ENCODE results near the gene YPEL2.

Gene YPEL2

DNA sequence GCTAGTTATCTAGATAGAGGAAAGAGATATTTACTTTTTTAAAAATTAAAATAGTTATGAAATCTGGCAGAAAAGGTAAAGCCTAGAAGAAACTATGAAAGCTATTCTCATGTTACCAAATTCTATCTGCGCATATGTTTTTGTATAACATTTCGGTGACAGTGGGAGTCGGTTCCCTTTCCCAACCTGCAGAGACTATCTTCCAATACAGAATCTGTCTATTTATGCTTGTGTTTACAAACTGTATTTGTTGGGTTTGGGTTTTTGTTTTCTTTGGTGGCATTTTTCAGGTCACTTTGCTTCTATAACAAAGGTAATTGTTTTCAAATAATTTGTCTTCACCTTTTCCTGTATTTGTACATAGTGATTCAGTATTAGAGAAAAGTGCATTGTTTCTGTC, 69.8 kb downstream of the YPEL2 start:
- no peak overlapping the region for H3K4me3 ChIP-seq (ENCODE audit: low read length)
- H3K9me2 ChIP-seq (replicated peaks; ENCODE audit: control insufficient read depth, low read length): no peaks in the 10 kb centered on the region
- no peaks in the 10 kb centered on the region for H3F3A ChIP-seq (ENCODE audit: control insufficient read depth, insufficient read depth)
- TF ChIP-seq, protein P1, sequence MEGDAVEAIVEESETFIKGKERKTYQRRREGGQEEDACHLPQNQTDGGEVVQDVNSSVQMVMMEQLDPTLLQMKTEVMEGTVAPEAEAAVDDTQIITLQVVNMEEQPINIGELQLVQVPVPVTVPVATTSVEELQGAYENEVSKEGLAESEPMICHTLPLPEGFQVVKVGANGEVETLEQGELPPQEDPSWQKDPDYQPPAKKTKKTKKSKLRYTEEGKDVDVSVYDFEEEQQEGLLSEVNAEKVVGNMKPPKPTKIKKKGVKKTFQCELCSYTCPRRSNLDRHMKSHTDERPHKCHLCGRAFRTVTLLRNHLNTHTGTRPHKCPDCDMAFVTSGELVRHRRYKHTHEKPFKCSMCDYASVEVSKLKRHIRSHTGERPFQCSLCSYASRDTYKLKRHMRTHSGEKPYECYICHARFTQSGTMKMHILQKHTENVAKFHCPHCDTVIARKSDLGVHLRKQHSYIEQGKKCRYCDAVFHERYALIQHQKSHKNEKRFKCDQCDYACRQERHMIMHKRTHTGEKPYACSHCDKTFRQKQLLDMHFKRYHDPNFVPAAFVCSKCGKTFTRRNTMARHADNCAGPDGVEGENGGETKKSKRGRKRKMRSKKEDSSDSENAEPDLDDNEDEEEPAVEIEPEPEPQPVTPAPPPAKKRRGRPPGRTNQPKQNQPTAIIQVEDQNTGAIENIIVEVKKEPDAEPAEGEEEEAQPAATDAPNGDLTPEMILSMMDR (IDR thresholded peaks at IDR 0.05; ENCODE audit: low read depth, low read length, poor library complexity, severe bottlenecking): no peak
- no peak for TF ChIP-seq EZH2phosphoT487 (IDR thresholded peaks at IDR 0.05; ENCODE audit: borderline replicate concordance, low read length)
- H3K4me1 ChIP-seq (ENCODE audit: control insufficient read depth, low read length): no peaks in the 10 kb centered on the region
- H3K4me2 ChIP-seq (ENCODE audit: low read length): no peak overlapping the region
- no peaks in the 10 kb centered on the region for H3K36me3 ChIP-seq (ENCODE audit: control insufficient read depth, low read length)
- no peaks in the 10 kb centered on the region for H3K9me3 ChIP-seq (ENCODE audit: control insufficient read depth, insufficient read depth, low read length)
- H3K27ac ChIP-seq (ENCODE audit: low read depth, low read length): no peak overlapping the region
- H4K20me1 ChIP-seq (ENCODE audit: control insufficient read depth, insufficient read depth, low read depth, low read length): no peaks in the 10 kb centered on the region
- no peaks in the 10 kb centered on the region for H3K79me2 ChIP-seq (ENCODE audit: control insufficient read depth, low read length)
- 0 out of 2 replicates have a peak, but pooled peaks cover 3% of the 10 kb centered on the region for H3K27me3 ChIP-seq (ENCODE audit: control insufficient read depth, low read length)

DNA sequence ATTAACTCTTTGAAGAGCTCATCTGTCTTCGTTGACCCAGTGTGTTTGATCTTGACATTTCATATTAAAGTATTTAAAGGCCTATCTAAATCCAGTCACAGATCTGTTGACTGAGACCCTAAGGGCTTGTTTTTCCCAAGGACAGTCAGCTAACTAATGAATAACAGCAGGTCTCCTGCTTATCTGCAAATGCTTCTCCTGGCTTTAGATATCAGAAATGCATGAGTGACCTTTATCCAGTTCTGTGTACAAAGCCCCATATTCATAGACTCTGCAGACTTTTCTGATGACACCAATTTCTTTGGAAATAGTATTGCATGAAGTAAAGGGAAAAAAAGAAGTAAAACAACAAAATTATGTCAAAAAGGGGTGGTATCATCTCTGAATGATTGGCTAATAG, 70.3 kb downstream of the YPEL2 start:
- Histone ChIP-seq H3K27ac (ENCODE audit: low read depth, low read length) (no peak overlapping the region), H4K20me1 (ENCODE audit: control insufficient read depth, insufficient read depth, low read depth, low read length) (no peaks in the 10 kb centered on the region), H3K4me1 (ENCODE audit: control insufficient read depth, low read length) (no peaks in the 10 kb centered on the region)

DNA sequence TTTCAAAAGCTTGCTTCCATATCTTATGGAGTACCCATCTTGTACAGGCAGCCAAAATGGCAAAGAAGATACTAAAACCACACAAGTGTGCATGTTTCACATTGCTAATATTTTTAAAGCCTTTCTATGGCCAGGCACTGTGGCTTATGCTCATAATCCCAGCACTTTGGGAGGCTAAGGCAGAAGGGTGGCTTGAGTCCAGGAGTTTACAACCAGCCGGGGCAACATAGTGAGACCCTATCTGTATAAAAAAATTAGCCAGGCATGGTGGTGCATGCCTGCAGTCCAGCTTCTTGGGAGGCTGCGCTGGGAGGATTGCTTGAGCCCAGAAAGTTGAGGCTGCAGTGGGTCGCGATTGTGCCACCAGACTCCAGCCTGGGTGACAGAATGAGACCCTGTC, 71.3 kb downstream of the YPEL2 start:
- Histone ChIP-seq H3K4me2 (ENCODE audit: low read length) (no peak overlapping the region), H3K4me1 (ENCODE audit: control insufficient read depth, low read length) (no peaks in the 10 kb centered on the region), H3F3A (ENCODE audit: control insufficient read depth, insufficient read depth) (no peaks in the 10 kb centered on the region), H3K36me3 (ENCODE audit: control insufficient read depth, low read length) (no peaks in the 10 kb centered on the region), H3K27ac (ENCODE audit: low read depth, low read length) (no peak overlapping the region), H3K9me3 (ENCODE audit: control insufficient read depth, insufficient read depth, low read length) (no peaks in the 10 kb centered on the region), H4K20me1 (ENCODE audit: control insufficient read depth, insufficient read depth, low read depth, low read length) (no peaks in the 10 kb centered on the region), H3K9me2 (replicated peaks; ENCODE audit: control insufficient read depth, low read length) (no peaks in the 10 kb centered on the region), H3K27me3 (ENCODE audit: control insufficient read depth, low read length) (0 out of 2 replicates have a peak, but pooled peaks cover 3% of the 10 kb centered on the region), H3K4me3 (ENCODE audit: low read length) (no peak overlapping the region), H3K79me2 (ENCODE audit: control insufficient read depth, low read length) (no peaks in the 10 kb centered on the region)
- TF ChIP-seq, protein P1 (IDR thresholded peaks at IDR 0.05; ENCODE audit: low read depth, low read length, poor library complexity, severe bottlenecking): no peak
- no peak for TF ChIP-seq EZH2phosphoT487 (IDR thresholded peaks at IDR 0.05; ENCODE audit: borderline replicate concordance, low read length)

More for the DNA sequence above, 70.3 kb downstream of the YPEL2 start:
- H3K36me3 ChIP-seq (ENCODE audit: control insufficient read depth, low read length): no peaks in the 10 kb centered on the region
- no peaks in the 10 kb centered on the region for H3K79me2 ChIP-seq (ENCODE audit: control insufficient read depth, low read length)
- H3K4me2 ChIP-seq (ENCODE audit: low read length): no peak overlapping the region
- no peaks in the 10 kb centered on the region for H3F3A ChIP-seq (ENCODE audit: control insufficient read depth, insufficient read depth)
- H3K4me3 ChIP-seq (ENCODE audit: low read length): no peak overlapping the region
- TF ChIP-seq, protein P1 (IDR thresholded peaks at IDR 0.05; ENCODE audit: low read depth, low read length, poor library complexity, severe bottlenecking): no peak
- no peak for TF ChIP-seq EZH2phosphoT487 (IDR thresholded peaks at IDR 0.05; ENCODE audit: borderline replicate concordance, low read length)
- H3K9me2 ChIP-seq (replicated peaks; ENCODE audit: control insufficient read depth, low read length): no peaks in the 10 kb centered on the region
- 0 out of 2 replicates have a peak, but pooled peaks cover 3% of the 10 kb centered on the region for H3K27me3 ChIP-seq (ENCODE audit: control insufficient read depth, low read length)
- H3K9me3 ChIP-seq (ENCODE audit: control insufficient read depth, insufficient read depth, low read length): no peaks in the 10 kb centered on the region
